Activated naive CD4-positive, alpha-beta T cell treated with anti-CD3 and anti-CD28 coated beads for 36 hours (primary cell): ENCODE results near the gene ARSI. TPM values are rescaled to one million over a fixed set of nuclear protein-coding genes. Genes with fewer than 3 reads are reported as not detected.

Experiments
- CTCF ChIA-PET: fragments of 350-600 bp; sonication (Branson Sonifier 250); formaldehyde crosslinking; loops from one replicate; lab custom pipeline; 2021; ENCODE audit warnings: antibody characterized with exemption; lab: Charles Lee
- DNase-seq: peaks from one replicate; pipeline ENCODE4 v3.0.0-alpha.2; 2020
- H3K27ac Mint-ChIP-seq: one replicate; pipeline ENCODE4 v1.8.0; 2021; ENCODE audit warnings: mild to moderate bottlenecking, mixed read lengths
- H3K27me3 Mint-ChIP-seq: one replicate; pipeline ENCODE4 v1.8.0; 2021; ENCODE audit warnings: low read depth, mixed read lengths
- H3K36me3 Mint-ChIP-seq: one replicate; pipeline ENCODE4 v1.8.0; 2021; ENCODE audit warnings: low read depth, mixed read lengths
- H3K4me1 Mint-ChIP-seq: one replicate; pipeline ENCODE4 v1.8.0; 2021; ENCODE audit warnings: low read depth, mixed read lengths
- H3K4me3 Mint-ChIP-seq: one replicate; pipeline ENCODE4 v1.8.0; 2021; ENCODE audit warnings: mild to moderate bottlenecking, moderate library complexity, mixed read lengths
- H3K9me3 Mint-ChIP-seq: one replicate; pipeline ENCODE4 v1.8.0; 2021; ENCODE audit warnings: mixed read lengths
- intact Hi-C: fragments of 100-400 bp; cut with micrococcal nuclease; formaldehyde crosslinking; loops from one replicate; pipeline ENCODE4 v1.15.1; 2023
- total RNA-seq, 2 experiments: library from RNA; stranded (reverse); gene quantifications; one replicate each; pipeline ENCODE4 v1.2.3, GENCODE V29; 2021

The ARSI gene
- total RNA-seq, 2 experiments from 2014 or later, result not detected

GRCh38 chr5:150283904-150284303, 18.8 kb downstream of the ARSI start:
- H3K27me3 Mint-ChIP-seq, result no peaks in the 10 kb centered on the region
- no peaks in the 10 kb centered on the region for H3K9me3 Mint-ChIP-seq
- H3K27ac Mint-ChIP-seq, result no peak overlapping the region
- intact Hi-C loops, result no loop called here
- CTCF ChIA-PET, result no interaction called here
- no peak for DNase-seq
- H3K4me1 Mint-ChIP-seq, result no peaks in the 10 kb centered on the region
- H3K4me3 Mint-ChIP-seq, result no peak overlapping the region
- no peaks in the 10 kb centered on the region for H3K36me3 Mint-ChIP-seq

GRCh38 chr5:150281987-150282386, 20.7 kb downstream of the ARSI start:
- Mint-ChIP-seq H3K4me3 (no peak overlapping the region), H3K27ac (no peak overlapping the region), H3K27me3 (no peaks in the 10 kb centered on the region), H3K4me1 (no peaks in the 10 kb centered on the region), H3K9me3 (no peaks in the 10 kb centered on the region), H3K36me3 (no peaks in the 10 kb centered on the region)
- intact Hi-C loops, result no loop called here
- CTCF ChIA-PET, result interaction anchor here (0.5 kb wide), 1 partner anchor 138 kb away, joined by 3 read pairs; no protein-coding TSS in a partner anchor
- no peak for DNase-seq

GRCh38 chr5:150279330-150280020, 23.2 kb downstream of the ARSI start:
- CTCF ChIA-PET, result no interaction called here
- Mint-ChIP-seq H3K4me3 (no peak overlapping the region), H3K4me1 (no peaks in the 10 kb centered on the region), H3K27me3 (no peaks in the 10 kb centered on the region), H3K36me3 (no peaks in the 10 kb centered on the region), H3K9me3 (no peaks in the 10 kb centered on the region), H3K27ac (no peak overlapping the region)
- intact Hi-C loops, result no loop called here
- no peak for DNase-seq

- Mint-ChIP-seq H3K4me3 (no peak overlapping the region), H3K36me3 (no peaks in the 10 kb centered on the region), H3K27ac (no peak overlapping the region), H3K4me1 (no peaks in the 10 kb centered on the region), H3K9me3 (no peaks in the 10 kb centered on the region), H3K27me3 (no peaks in the 10 kb centered on the region)
- CTCF ChIA-PET, result no interaction called here
- intact Hi-C loops, result no loop called here
- DNase-seq, result no peak
Observed at GRCh38 chr5:150278916-150279315, 23.8 kb downstream of the ARSI start.

- Mint-ChIP-seq H3K36me3 (no peaks in the 10 kb centered on the region), H3K9me3 (no peaks in the 10 kb centered on the region), H3K4me3 (no peak overlapping the region), H3K4me1 (no peaks in the 10 kb centered on the region), H3K27me3 (no peaks in the 10 kb centered on the region), H3K27ac (no peak overlapping the region)
- no peak for DNase-seq
- intact Hi-C loops, result no loop called here
- CTCF ChIA-PET, result interaction anchor here (0.6 kb wide), 1 partner anchor 26 kb away, joined by 3 read pairs; no protein-coding TSS in a partner anchor
Observed at GRCh38 chr5:150278046-150278730, 24.5 kb downstream of the ARSI start.

- intact Hi-C loops, result no loop called here
- H3K27me3 Mint-ChIP-seq, result no peaks in the 10 kb centered on the region
- no peaks in the 10 kb centered on the region for H3K36me3 Mint-ChIP-seq
- no peaks in the 10 kb centered on the region for H3K9me3 Mint-ChIP-seq
- CTCF ChIA-PET, result interaction anchor here (0.6 kb wide), 1 partner anchor 120 kb away, joined by 5 read pairs; no protein-coding TSS in a partner anchor
- H3K27ac Mint-ChIP-seq, result no peak overlapping the region
- H3K4me3 Mint-ChIP-seq, result no peak overlapping the region
- H3K4me1 Mint-ChIP-seq, result no peaks in the 10 kb centered on the region
- no peak for DNase-seq
Observed at GRCh38 chr5:150277043-150277442, 25.7 kb downstream of the ARSI start.

DNA sequence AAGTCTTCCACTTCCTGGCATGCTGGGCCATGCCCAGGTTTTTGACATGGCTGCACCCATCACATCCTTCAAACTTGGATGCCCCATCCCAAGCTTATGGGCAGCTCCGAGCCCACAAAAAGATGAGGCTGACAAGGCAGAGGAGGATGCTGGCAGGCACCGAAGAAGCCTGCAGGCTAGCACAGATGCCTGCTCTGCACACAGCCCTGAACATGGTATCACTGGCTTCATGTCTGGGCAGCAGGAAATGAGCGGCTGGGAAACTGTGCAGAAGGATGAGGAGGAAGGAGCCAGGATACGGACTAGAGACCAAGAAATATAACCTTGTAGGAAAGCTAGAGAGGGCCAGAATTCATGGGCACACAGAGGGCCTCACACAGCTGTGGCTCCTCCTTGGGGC, 27.9 kb downstream of the ARSI start:
- Mint-ChIP-seq H3K27me3 (no peaks in the 10 kb centered on the region), H3K4me3 (no peak overlapping the region), H3K9me3 (no peaks in the 10 kb centered on the region), H3K4me1 (no peaks in the 10 kb centered on the region), H3K36me3 (no peaks in the 10 kb centered on the region), H3K27ac (no peak overlapping the region)
- DNase-seq, result no peak
- CTCF ChIA-PET, result no interaction called here
- intact Hi-C loops, result no loop called here

- no peaks in the 10 kb centered on the region for H3K36me3 Mint-ChIP-seq
- CTCF ChIA-PET, result interaction anchor here (0.6 to 1.2 kb wide), 2 partner anchors 70 to 345 kb away, joined by 3 read pairs; no protein-coding TSS in a partner anchor
- H3K9me3 Mint-ChIP-seq, result no peaks in the 10 kb centered on the region
- H3K4me1 Mint-ChIP-seq, result no peaks in the 10 kb centered on the region
- H3K27ac Mint-ChIP-seq, result no peak overlapping the region
- intact Hi-C loops, result loop anchor here (1.0 kb wide), 2 partner anchors 78 to 164 kb away; no protein-coding TSS in a partner anchor
- H3K4me3 Mint-ChIP-seq, result no peak overlapping the region
- DNase-seq, result peak; percentile 32
- no peaks in the 10 kb centered on the region for H3K27me3 Mint-ChIP-seq
Observed at GRCh38 chr5:150272531-150272930, 30.2 kb downstream of the ARSI start.

DNA sequence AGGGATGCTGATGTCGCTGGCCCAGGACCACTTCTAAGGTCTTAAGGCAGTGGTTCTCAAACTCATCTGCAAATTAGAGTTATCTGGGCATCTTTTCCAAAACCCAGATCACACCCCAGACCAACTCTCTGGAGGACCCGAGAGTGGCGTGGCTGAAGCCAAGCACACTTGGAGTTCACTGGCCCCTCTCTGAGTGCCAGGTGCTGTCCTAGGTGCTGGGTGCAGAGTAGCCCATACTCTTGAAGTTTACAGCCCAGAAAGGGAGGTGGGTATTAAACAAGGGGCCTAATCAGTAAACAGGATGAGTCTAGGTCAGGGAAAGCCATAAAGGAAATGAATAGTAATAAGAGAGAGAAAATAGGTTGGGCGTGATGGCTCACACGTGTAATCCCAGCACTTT, 30.8 kb downstream of the ARSI start:
- no peaks in the 10 kb centered on the region for H3K27me3 Mint-ChIP-seq
- CTCF ChIA-PET, result interaction anchor here (1.2 kb wide), 1 partner anchor 71 kb away, joined by 3 read pairs; no protein-coding TSS in a partner anchor
- no peak overlapping the region for H3K27ac Mint-ChIP-seq
- H3K36me3 Mint-ChIP-seq, result no peaks in the 10 kb centered on the region
- intact Hi-C loops, result loop anchor here (1.0 kb wide), 2 partner anchors 78 to 164 kb away; no protein-coding TSS in a partner anchor
- DNase-seq, result no peak
- no peaks in the 10 kb centered on the region for H3K9me3 Mint-ChIP-seq
- no peaks in the 10 kb centered on the region for H3K4me1 Mint-ChIP-seq
- no peak overlapping the region for H3K4me3 Mint-ChIP-seq

DNA sequence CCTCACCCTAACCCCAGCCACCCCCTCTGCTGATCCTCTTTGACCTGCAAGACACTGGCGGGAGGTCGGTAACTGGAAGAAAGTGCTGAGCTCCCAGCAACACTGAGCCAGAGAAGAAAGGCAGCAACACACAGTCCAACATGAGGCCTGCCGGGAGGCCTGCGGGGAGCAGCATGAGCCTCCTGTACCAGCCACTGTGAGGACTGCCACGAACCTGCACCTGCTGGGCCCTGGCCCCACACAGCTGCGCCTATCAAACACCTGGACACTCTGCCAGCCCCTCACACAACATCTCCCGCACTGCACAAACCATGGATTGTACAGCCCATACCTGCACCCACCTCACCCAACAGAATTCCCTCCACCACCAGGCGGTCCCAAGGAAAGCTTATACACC, 31.4 kb downstream of the ARSI start:
- Mint-ChIP-seq H3K36me3 (no peaks in the 10 kb centered on the region), H3K4me1 (no peaks in the 10 kb centered on the region), H3K4me3 (no peak overlapping the region), H3K27ac (no peak overlapping the region), H3K27me3 (no peaks in the 10 kb centered on the region), H3K9me3 (no peaks in the 10 kb centered on the region)
- DNase-seq, result no peak
- intact Hi-C loops, result no loop called here
- CTCF ChIA-PET, result interaction anchor here (0.5 to 1.2 kb wide), 2 partner anchors 71 to 1084 kb away, joined by 3 read pairs; no protein-coding TSS in a partner anchor

DNA sequence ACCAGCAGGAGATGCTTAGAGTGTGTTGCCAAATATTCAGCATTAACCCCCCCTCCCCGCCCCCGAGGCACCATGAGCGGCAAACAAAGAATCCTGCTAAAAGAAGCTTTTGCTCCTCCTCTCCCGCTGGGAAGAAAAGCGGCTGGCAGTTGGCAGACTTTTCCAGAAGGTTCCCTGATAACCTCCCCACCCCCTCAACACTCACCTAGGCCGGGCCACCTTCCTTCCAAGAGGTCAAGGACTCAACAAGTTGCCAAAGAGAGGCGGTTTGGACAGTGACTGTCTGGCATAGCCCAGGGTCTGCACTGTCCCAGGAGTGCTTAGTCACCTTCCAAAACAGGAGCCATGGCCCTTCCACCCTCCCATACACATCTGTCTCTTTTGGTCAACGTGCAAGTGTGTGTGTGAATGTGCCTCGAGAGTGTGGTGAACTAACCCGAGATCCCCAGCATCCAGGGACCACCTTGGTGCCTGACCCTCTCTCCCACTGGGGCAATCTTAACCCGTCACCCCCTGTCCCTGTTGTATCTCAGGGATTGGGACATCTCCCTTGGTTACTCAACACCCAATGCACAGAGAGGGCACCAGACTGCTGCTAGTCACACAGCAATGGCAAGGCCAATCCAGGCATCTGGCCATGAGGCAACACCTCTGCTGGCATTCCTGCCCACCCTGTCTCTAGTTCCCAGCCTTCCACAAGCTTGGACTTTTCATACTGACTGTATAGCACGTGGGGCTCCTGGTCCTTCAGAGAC, 32.0 kb downstream of the ARSI start:
- Mint-ChIP-seq H3K4me1 (no peaks in the 10 kb centered on the region), H3K36me3 (no peaks in the 10 kb centered on the region), H3K27me3 (no peaks in the 10 kb centered on the region), H3K27ac (no peak overlapping the region), H3K9me3 (no peaks in the 10 kb centered on the region), H3K4me3 (no peak overlapping the region)
- no peak for DNase-seq
- CTCF ChIA-PET, result interaction anchor here (0.5 to 0.7 kb wide), 2 partner anchors 36 to 1084 kb away, joined by 3 read pairs; no protein-coding TSS in a partner anchor
- intact Hi-C loops, result no loop called here

DNA sequence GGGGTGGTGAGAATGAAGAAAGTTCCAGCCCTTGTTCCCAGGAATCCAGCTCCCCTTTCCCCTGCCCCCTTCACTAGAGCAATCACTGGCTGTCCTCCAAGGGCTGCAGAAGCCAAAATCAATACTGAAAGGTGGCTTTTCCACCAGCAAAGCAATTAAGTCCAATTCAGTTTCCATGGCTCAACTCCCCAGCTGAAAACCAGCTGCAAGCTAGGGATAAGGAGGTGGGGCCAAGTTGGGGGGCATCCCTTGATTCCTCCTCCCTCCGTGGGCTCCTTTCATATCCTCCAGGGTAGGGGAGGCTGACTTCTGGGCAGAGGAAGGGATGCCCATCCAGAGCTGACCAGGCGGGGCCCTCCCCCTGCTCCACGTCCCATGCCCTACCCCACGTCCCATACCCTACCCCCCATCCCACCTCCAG, 35.8 kb downstream of the ARSI start:
- Mint-ChIP-seq H3K4me3 (no peak overlapping the region), H3K27me3 (no peaks in the 10 kb centered on the region), H3K36me3 (no peaks in the 10 kb centered on the region), H3K9me3 (no peaks in the 10 kb centered on the region), H3K4me1 (no peaks in the 10 kb centered on the region), H3K27ac (no peak overlapping the region)
- intact Hi-C loops, result no loop called here
- no peak for DNase-seq
- CTCF ChIA-PET, result no interaction called here
